ENCODE data around the gene CCL4. TPM values are rescaled to one million over a fixed set of nuclear protein-coding genes. Genes with fewer than 3 reads are reported as not detected.
A peak's percentile ranks its signal among the peaks of the same experiment; 100 is the strongest.
"Not testable (repeated sequence)": the region's sequence is repeated elsewhere in the genome, so short reads cannot be mapped to it uniquely, and the experiment has no call there.

CCL4 gene
- total RNA-seq, 1 donor from 2014 or later, result not detected

- DNase-seq (ENCODE audit: low spot score), result peak; percentile 21
- H3K9me3 ChIP-seq (ENCODE audit: low read depth), result no peaks in the 10 kb centered on the region
- no peak overlapping the region for H3K4me3 Mint-ChIP-seq
- no peaks in the 10 kb centered on the region for H4K20me1 ChIP-seq (ENCODE audit: low read depth)
- no peaks in the 10 kb centered on the region for H3K36me3 Mint-ChIP-seq
- H3K36me3 ChIP-seq, result no peaks in the 10 kb centered on the region
- H3K27me3 Mint-ChIP-seq (ENCODE audit: insufficient read depth, low read depth), result peaks cover 4% of the 10 kb centered on the region
- peaks cover 14% of the 10 kb centered on the region for H3K4me1 ChIP-seq
- no peak overlapping the region for H2AFZ ChIP-seq (replicated peaks)
- H3K4me2 ChIP-seq, result peak overlapping the region; percentile 12
- no peaks in the 10 kb centered on the region for H3K27me3 ChIP-seq
- no peaks in the 10 kb centered on the region for H3K4me1 Mint-ChIP-seq
- H3K27ac Mint-ChIP-seq, result no peak overlapping the region
- TF ChIP-seq EZH2phosphoT487 (IDR thresholded peaks at IDR 0.05), result no peak
- no peak for TF ChIP-seq CTCF (IDR thresholded peaks at IDR 0.05)
- no peak for TF ChIP-seq EZH2 (IDR thresholded peaks at IDR 0.05)
- H3K9me3 Mint-ChIP-seq, result peaks cover 3% of the 10 kb centered on the region
- H3K9ac ChIP-seq, result no peak overlapping the region
- H3K4me3 ChIP-seq, result no peak overlapping the region
- peaks cover 4% of the 10 kb centered on the region for H3F3A ChIP-seq (ENCODE audit: low read depth)
- no peak overlapping the region for H3K27ac ChIP-seq
- H3K79me2 ChIP-seq (ENCODE audit: low read depth), result no peaks in the 10 kb centered on the region
These were observed 14.1 kb downstream of the CCL4 start for GRCh38 chr17:36117505-36118382.

- Mint-ChIP-seq H3K4me3 (no peak overlapping the region), H3K4me1 (no peaks in the 10 kb centered on the region), H3K9me3 (peaks cover 3% of the 10 kb centered on the region), H3K27ac (no peak overlapping the region), H3K36me3 (no peaks in the 10 kb centered on the region), H3K27me3 (ENCODE audit: insufficient read depth, low read depth) (peaks cover 4% of the 10 kb centered on the region)
- Histone ChIP-seq H3K79me2 (ENCODE audit: low read depth) (no peaks in the 10 kb centered on the region), H3K36me3 (no peaks in the 10 kb centered on the region), H3K4me1 (peaks cover 14% of the 10 kb centered on the region), H3K9ac (no peak overlapping the region), H3K4me3 (no peak overlapping the region), H3K4me2 (peak overlapping the region; percentile 12), H3F3A (ENCODE audit: low read depth) (peaks cover 4% of the 10 kb centered on the region), H2AFZ (replicated peaks) (no peak overlapping the region), H3K27ac (no peak overlapping the region), H3K9me3 (ENCODE audit: low read depth) (no peaks in the 10 kb centered on the region), H3K27me3 (no peaks in the 10 kb centered on the region), H4K20me1 (ENCODE audit: low read depth) (no peaks in the 10 kb centered on the region)
- no peak for TF ChIP-seq CTCF (IDR thresholded peaks at IDR 0.05)
- no peak for TF ChIP-seq EZH2 (IDR thresholded peaks at IDR 0.05)
- no peak for TF ChIP-seq EZH2phosphoT487 (IDR thresholded peaks at IDR 0.05)
- DNase-seq (ENCODE audit: low spot score), result no peak
These were observed 15.1 kb downstream of the CCL4 start for GRCh38 chr17:36118477-36119353.

- H3K27ac ChIP-seq, result no peak overlapping the region
- H3K79me2 ChIP-seq (ENCODE audit: low read depth), result no peaks in the 10 kb centered on the region
- no peak overlapping the region for H3K27ac Mint-ChIP-seq
- H3K4me1 Mint-ChIP-seq, result no peaks in the 10 kb centered on the region
- H3K9me3 ChIP-seq (ENCODE audit: low read depth), result no peaks in the 10 kb centered on the region
- no peak overlapping the region for H3K4me3 ChIP-seq
- no peaks in the 10 kb centered on the region for H3K36me3 Mint-ChIP-seq
- H3K27me3 Mint-ChIP-seq (ENCODE audit: insufficient read depth, low read depth), result peaks cover 2% of the 10 kb centered on the region
- H3K9me3 Mint-ChIP-seq, result peaks cover 3% of the 10 kb centered on the region
- H4K20me1 ChIP-seq (ENCODE audit: low read depth), result no peaks in the 10 kb centered on the region
- H3K36me3 ChIP-seq, result no peaks in the 10 kb centered on the region
- H3K4me3 Mint-ChIP-seq, result no peak overlapping the region
- H3K4me2 ChIP-seq, result no peak overlapping the region
- H3K9ac ChIP-seq, result no peak overlapping the region
- no peaks in the 10 kb centered on the region for H3K27me3 ChIP-seq
- DNase-seq (ENCODE audit: low spot score), result no peak
- TF ChIP-seq CTCF (IDR thresholded peaks at IDR 0.05), result no peak
- no peak for TF ChIP-seq EZH2 (IDR thresholded peaks at IDR 0.05)
- no peak for TF ChIP-seq EZH2phosphoT487 (IDR thresholded peaks at IDR 0.05)
- peaks cover 4% of the 10 kb centered on the region for H3F3A ChIP-seq (ENCODE audit: low read depth)
- no peak overlapping the region for H2AFZ ChIP-seq (replicated peaks)
- H3K4me1 ChIP-seq, result peaks cover 14% of the 10 kb centered on the region
These were observed 16.6 kb downstream of the CCL4 start for GRCh38 chr17:36120221-36120620.

- not testable (repeated sequence) for H3F3A ChIP-seq (ENCODE audit: low read depth); H3K4me2 ChIP-seq; H3K27me3 ChIP-seq; H3K79me2 ChIP-seq (ENCODE audit: low read depth); H3K9me3 ChIP-seq (ENCODE audit: low read depth); H4K20me1 ChIP-seq (ENCODE audit: low read depth); H3K9ac ChIP-seq; DNase-seq (ENCODE audit: low spot score); H3K27ac Mint-ChIP-seq; H3K36me3 ChIP-seq; H3K4me3 ChIP-seq; H2AFZ ChIP-seq (replicated peaks); H3K9me3 Mint-ChIP-seq; H3K4me1 Mint-ChIP-seq; H3K27me3 Mint-ChIP-seq (ENCODE audit: insufficient read depth, low read depth); H3K27ac ChIP-seq; H3K36me3 Mint-ChIP-seq
- peaks cover 14% of the 10 kb centered on the region for H3K4me1 ChIP-seq
- H3K4me3 Mint-ChIP-seq, result peak overlapping the region; percentile 44
These were observed 17.5 kb downstream of the CCL4 start for GRCh38 chr17:36121099-36121498.

Data from neural progenitor cell (in vitro differentiated cells).